ENCODE results near the gene ZBTB38.

The ZBTB38 gene

DNA sequence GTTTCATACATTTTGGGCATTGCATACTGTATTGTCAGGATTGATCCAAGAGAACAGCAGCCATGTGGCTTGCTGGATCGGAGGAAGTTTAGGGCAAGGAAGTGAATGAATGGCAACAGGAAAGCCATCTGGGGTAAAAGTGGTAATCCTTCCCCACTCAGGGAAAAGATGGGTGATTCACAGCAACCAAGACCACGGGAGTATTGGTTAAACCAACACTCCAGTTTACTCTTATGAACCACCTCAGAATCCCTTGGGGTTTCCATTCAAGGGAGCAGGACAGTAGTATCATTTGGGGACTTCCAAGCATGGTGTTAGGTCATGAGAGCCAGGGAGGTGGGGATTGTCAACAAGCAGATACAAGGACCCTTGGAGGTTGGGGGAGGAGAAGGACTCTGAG, 25.2 kb upstream of the ZBTB38 start:
- Histone ChIP-seq H3K27me3 (ENCODE audit: control insufficient read depth in 1 of 2, insufficient read depth in 2 of 2, low read length in 2 of 2) (no peaks in the 10 kb centered on the region), H3K27ac (ENCODE audit: low read depth, low read length) (no peak overlapping the region), H3K36me3 (ENCODE audit: insufficient read depth, low read length) (no peaks in the 10 kb centered on the region), H3K4me3 (ENCODE audit: low read depth in 1 of 2, low read length in 2 of 2) (no peak overlapping the region), H3K9me3 (ENCODE audit: low read length) (no peaks in the 10 kb centered on the region), H3K4me1 (ENCODE audit: insufficient read depth, low read length) (no peaks in the 10 kb centered on the region), H3K9ac (ENCODE audit: low read length) (no peak overlapping the region)

DNA sequence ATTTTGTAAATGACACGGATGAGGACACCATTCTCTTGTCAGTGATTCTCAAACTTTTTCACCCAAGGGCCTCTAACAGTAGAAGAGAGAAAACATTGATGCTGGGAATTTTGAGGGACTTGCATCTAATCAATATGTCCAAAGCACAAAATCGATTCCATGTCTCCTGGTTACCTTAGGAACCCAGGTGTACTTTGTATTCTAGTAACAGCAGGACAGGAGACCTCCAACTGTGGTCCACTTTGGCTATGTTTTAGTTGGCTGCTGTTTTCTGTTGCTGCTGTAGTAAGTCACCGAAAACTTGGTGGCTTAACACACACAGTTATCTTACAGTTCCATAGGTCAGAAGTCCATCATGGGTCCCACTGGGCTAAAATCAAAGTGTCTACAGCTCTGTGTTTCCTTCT, 24.4 kb upstream of the ZBTB38 start:
- no peaks in the 10 kb centered on the region for H3K9me3 ChIP-seq (ENCODE audit: low read length)
- no peak overlapping the region for H3K27ac ChIP-seq (ENCODE audit: low read depth, low read length)
- no peak overlapping the region for H3K9ac ChIP-seq (ENCODE audit: low read length)

DNA sequence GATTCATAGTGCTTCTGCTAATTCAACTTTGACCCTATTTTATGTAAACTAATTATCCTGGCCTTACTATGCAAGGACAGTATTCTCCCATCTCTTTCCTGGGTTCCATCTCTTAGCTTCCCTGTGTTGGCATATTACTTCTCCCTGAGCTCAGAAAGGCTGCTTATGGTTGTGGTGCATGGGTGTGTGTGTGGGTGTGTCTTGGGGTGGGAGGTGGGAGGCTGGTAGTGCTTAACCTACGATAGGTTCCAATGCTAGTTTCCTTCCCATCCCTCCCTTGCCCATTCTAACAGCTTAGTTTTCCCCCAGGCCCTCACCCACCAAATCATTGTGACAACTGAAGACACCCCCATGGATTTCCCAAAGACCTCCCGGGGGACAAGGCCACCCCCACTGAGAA, 22.8 kb upstream of the ZBTB38 start:
- H3K27ac ChIP-seq (ENCODE audit: low read depth, low read length), result no peak overlapping the region
- no peak overlapping the region for H3K4me3 ChIP-seq (ENCODE audit: low read depth in 1 of 2, low read length in 2 of 2)
- no peaks in the 10 kb centered on the region for H3K27me3 ChIP-seq (ENCODE audit: control insufficient read depth in 1 of 2, insufficient read depth in 2 of 2, low read length in 2 of 2)
- H3K4me1 ChIP-seq (ENCODE audit: insufficient read depth, low read length), result no peaks in the 10 kb centered on the region
- no peaks in the 10 kb centered on the region for H3K9me3 ChIP-seq (ENCODE audit: low read length)
- no peaks in the 10 kb centered on the region for H3K36me3 ChIP-seq (ENCODE audit: insufficient read depth, low read length)
- H3K9ac ChIP-seq (ENCODE audit: low read length), result no peak overlapping the region

More for the DNA sequence above, 24.4 kb upstream of the ZBTB38 start:
- H3K36me3 ChIP-seq (ENCODE audit: insufficient read depth, low read length), result no peaks in the 10 kb centered on the region
- H3K4me1 ChIP-seq (ENCODE audit: insufficient read depth, low read length), result no peaks in the 10 kb centered on the region
- no peaks in the 10 kb centered on the region for H3K27me3 ChIP-seq (ENCODE audit: control insufficient read depth in 1 of 2, insufficient read depth in 2 of 2, low read length in 2 of 2)
- no peak overlapping the region for H3K4me3 ChIP-seq (ENCODE audit: low read depth in 1 of 2, low read length in 2 of 2)

DNA sequence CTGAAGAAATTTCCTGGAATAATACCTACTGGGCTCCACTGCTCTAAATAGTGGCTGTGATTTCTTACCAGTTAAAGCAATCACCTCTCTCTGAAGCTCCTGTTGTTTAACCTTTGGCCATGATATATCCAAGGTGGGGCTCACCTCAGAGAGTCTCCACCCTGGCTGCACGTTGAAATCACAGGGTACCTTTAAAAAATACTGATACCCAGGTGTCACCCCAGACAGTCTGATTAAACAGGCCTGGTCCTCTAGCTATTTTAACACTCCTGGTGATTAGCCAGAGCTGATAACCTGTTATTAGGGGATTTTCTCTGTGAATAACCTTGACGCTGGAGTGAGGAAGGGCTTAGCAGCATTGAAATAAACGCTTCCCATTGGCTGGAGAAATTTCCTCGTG, 22.3 kb upstream of the ZBTB38 start:
- H3K36me3 ChIP-seq (ENCODE audit: insufficient read depth, low read length), result no peaks in the 10 kb centered on the region
- H3K9ac ChIP-seq (ENCODE audit: low read length), result no peak overlapping the region
- H3K4me1 ChIP-seq (ENCODE audit: insufficient read depth, low read length), result no peaks in the 10 kb centered on the region
- H3K4me3 ChIP-seq (ENCODE audit: low read depth in 1 of 2, low read length in 2 of 2), result no peak overlapping the region
- no peaks in the 10 kb centered on the region for H3K27me3 ChIP-seq (ENCODE audit: control insufficient read depth in 1 of 2, insufficient read depth in 2 of 2, low read length in 2 of 2)
- H3K27ac ChIP-seq (ENCODE audit: low read depth, low read length), result no peak overlapping the region
- H3K9me3 ChIP-seq (ENCODE audit: low read length), result no peaks in the 10 kb centered on the region

DNA sequence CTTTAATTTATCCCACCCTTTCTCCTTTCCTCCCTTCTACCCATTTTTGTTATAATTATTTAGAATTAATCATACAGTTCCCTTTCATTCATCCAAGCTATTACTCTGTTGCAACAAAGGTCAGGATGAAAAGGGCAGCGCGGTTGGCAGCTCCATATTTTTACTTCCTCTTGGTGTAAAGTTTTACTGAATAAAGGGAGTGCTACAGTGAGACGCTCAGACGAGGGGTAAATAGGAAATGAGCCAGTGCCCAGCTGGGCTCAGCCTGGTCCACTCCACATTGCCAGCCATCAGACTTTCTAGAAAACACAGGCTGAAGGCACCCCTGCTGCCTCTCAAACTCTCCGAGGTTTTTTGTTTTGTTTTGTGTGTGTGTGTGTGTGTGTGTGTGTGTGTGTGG, 21.9 kb upstream of the ZBTB38 start:
- H3K9ac ChIP-seq (ENCODE audit: low read length), result no peak overlapping the region
- no peaks in the 10 kb centered on the region for H3K9me3 ChIP-seq (ENCODE audit: low read length)
- H3K36me3 ChIP-seq (ENCODE audit: insufficient read depth, low read length), result no peaks in the 10 kb centered on the region
- H3K4me1 ChIP-seq (ENCODE audit: insufficient read depth, low read length), result no peaks in the 10 kb centered on the region
- no peak overlapping the region for H3K27ac ChIP-seq (ENCODE audit: low read depth, low read length)
- H3K27me3 ChIP-seq (ENCODE audit: control insufficient read depth in 1 of 2, insufficient read depth in 2 of 2, low read length in 2 of 2), result no peaks in the 10 kb centered on the region
- H3K4me3 ChIP-seq (ENCODE audit: low read depth in 1 of 2, low read length in 2 of 2), result no peak overlapping the region

DNA sequence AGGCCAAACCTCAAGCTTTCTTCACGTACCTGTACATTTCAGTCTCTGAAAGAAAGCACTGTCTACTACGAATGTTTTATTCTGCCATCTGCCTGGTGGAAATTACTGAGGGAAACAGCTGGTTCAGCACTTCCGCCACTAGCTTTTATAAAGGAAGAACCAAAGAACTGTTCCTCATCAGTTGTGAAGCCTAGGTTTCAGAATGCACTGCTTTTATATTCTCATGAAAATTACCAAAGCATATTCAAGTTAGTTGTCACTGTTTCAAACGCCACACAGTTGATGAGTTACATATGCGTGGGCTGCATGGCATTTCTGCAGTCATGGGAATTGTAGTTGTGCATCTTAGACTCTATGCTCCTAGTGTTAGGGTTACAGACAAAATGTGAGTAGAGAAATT, 21.5 kb upstream of the ZBTB38 start:
- Histone ChIP-seq H3K4me1 (ENCODE audit: insufficient read depth, low read length) (no peaks in the 10 kb centered on the region), H3K27me3 (ENCODE audit: control insufficient read depth in 1 of 2, insufficient read depth in 2 of 2, low read length in 2 of 2) (no peaks in the 10 kb centered on the region), H3K4me3 (ENCODE audit: low read depth in 1 of 2, low read length in 2 of 2) (no peak overlapping the region), H3K9ac (ENCODE audit: low read length) (no peak overlapping the region), H3K9me3 (ENCODE audit: low read length) (no peaks in the 10 kb centered on the region), H3K27ac (ENCODE audit: low read depth, low read length) (no peak overlapping the region), H3K36me3 (ENCODE audit: insufficient read depth, low read length) (no peaks in the 10 kb centered on the region)

DNA sequence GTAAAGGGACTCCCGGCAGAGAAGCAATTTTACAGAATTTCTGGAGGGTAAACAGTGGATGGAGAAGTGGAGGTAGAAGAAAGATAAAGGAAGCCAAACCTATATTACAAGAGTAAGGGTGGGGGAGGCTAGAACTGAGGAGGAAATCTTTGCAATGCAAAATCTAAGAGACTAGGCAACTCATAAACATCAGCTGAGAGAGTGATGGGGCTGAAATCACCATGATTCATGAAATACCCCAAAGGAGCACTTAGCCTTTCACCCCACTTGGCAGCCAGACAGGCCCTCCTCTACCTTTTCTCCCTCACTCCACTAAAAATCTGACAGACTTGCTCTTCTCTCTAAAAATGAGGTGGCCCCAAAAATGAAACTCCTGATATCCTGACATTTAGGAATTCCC, 19.5 kb upstream of the ZBTB38 start:
- Histone ChIP-seq H3K27me3 (ENCODE audit: control insufficient read depth in 1 of 2, insufficient read depth in 2 of 2, low read length in 2 of 2) (no peaks in the 10 kb centered on the region), H3K4me3 (ENCODE audit: low read depth in 1 of 2, low read length in 2 of 2) (no peak overlapping the region), H3K9me3 (ENCODE audit: low read length) (no peaks in the 10 kb centered on the region), H3K9ac (ENCODE audit: low read length) (no peak overlapping the region), H3K27ac (ENCODE audit: low read depth, low read length) (no peak overlapping the region), H3K36me3 (ENCODE audit: insufficient read depth, low read length) (no peaks in the 10 kb centered on the region), H3K4me1 (ENCODE audit: insufficient read depth, low read length) (no peaks in the 10 kb centered on the region)

DNA sequence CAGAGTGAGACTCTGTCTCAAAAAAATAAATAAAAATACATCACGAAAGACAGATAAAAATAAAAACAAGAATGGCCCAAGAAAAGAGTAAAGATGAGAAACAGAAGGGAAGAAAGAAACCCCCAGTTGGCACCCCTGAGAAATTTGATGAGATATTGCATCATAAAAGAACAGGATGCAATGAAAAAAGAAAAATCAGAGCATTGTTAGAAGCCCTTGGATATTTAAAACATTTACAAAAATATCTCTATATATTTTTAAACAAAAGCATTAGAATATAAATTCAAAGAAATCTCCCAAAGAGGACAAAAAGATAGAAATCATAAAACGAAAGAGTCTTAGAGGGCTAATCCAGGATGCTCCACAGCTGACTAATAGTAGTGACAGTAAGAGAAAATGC, 18.6 kb upstream of the ZBTB38 start:
- Histone ChIP-seq H3K4me3 (ENCODE audit: low read depth in 1 of 2, low read length in 2 of 2) (no peak overlapping the region), H3K36me3 (ENCODE audit: insufficient read depth, low read length) (no peaks in the 10 kb centered on the region), H3K9ac (ENCODE audit: low read length) (no peak overlapping the region), H3K9me3 (ENCODE audit: low read length) (no peaks in the 10 kb centered on the region), H3K27me3 (ENCODE audit: control insufficient read depth in 1 of 2, insufficient read depth in 2 of 2, low read length in 2 of 2) (no peaks in the 10 kb centered on the region), H3K27ac (ENCODE audit: low read depth, low read length) (no peak overlapping the region), H3K4me1 (ENCODE audit: insufficient read depth, low read length) (no peaks in the 10 kb centered on the region)

DNA sequence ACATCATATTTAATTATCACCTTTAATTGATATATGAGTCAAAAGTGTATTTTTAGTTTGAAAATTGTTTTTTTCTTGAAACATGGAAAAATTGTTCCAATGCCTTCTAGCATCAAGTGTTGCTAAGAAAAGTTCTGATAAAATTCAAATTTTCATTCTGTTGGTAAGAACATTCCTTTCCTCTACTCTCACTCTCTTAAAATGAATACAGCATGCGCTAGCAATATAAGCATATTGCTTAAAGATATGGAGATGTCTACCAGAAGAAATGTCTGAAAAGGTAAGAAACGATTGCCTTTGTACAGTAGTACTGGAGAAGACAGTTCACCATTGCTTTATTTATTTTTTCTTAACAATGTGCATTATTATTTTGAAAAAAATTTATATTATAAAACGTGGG, 17.6 kb upstream of the ZBTB38 start:
- Histone ChIP-seq H3K9me3 (ENCODE audit: low read length) (no peaks in the 10 kb centered on the region), H3K9ac (ENCODE audit: low read length) (no peak overlapping the region), H3K4me1 (ENCODE audit: insufficient read depth, low read length) (no peaks in the 10 kb centered on the region), H3K36me3 (ENCODE audit: insufficient read depth, low read length) (no peaks in the 10 kb centered on the region), H3K27ac (ENCODE audit: low read depth, low read length) (no peak overlapping the region), H3K27me3 (ENCODE audit: control insufficient read depth in 1 of 2, insufficient read depth in 2 of 2, low read length in 2 of 2) (no peaks in the 10 kb centered on the region), H3K4me3 (ENCODE audit: low read depth in 1 of 2, low read length in 2 of 2) (no peak overlapping the region)

DNA sequence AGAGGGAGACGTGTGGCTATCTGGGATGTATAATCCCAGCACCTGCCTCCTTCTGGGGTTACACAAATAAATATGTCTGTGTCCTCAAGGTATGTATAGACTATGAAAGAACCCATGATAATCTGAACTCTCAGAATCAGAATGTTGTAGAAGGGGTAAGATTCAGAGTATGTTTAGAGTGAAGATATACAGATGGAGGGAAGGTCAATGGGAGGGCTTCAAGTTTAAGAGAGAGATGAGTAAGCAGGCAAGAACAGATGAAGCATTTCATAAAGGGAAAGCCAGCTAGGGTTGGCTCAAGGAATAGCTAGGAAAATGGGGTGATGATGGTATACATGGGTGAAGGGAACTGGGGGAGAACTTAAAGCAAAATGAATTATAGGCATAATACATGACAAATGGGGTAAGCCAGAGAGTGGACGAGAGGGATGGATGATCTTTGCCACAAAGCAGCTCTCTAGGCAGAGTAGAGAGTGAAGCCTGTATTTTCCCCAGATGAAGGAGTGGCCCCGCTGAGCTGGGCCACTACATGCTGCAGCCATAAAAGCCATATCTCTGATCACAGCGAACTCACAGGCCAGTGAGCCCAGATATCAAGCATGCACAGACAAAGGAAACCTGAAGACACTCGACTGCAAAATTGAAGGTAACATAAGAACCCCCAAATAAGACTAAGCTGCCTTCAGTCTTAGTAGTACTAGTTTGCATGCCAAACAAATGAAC, 15.9 kb upstream of the ZBTB38 start:
- Histone ChIP-seq H3K4me3 (ENCODE audit: low read depth in 1 of 2, low read length in 2 of 2) (no peak overlapping the region), H3K27me3 (ENCODE audit: control insufficient read depth in 1 of 2, insufficient read depth in 2 of 2, low read length in 2 of 2) (no peaks in the 10 kb centered on the region), H3K4me1 (ENCODE audit: insufficient read depth, low read length) (no peaks in the 10 kb centered on the region), H3K36me3 (ENCODE audit: insufficient read depth, low read length) (no peaks in the 10 kb centered on the region), H3K27ac (ENCODE audit: low read depth, low read length) (no peak overlapping the region), H3K9me3 (ENCODE audit: low read length) (no peaks in the 10 kb centered on the region), H3K9ac (ENCODE audit: low read length) (no peak overlapping the region)

DNA sequence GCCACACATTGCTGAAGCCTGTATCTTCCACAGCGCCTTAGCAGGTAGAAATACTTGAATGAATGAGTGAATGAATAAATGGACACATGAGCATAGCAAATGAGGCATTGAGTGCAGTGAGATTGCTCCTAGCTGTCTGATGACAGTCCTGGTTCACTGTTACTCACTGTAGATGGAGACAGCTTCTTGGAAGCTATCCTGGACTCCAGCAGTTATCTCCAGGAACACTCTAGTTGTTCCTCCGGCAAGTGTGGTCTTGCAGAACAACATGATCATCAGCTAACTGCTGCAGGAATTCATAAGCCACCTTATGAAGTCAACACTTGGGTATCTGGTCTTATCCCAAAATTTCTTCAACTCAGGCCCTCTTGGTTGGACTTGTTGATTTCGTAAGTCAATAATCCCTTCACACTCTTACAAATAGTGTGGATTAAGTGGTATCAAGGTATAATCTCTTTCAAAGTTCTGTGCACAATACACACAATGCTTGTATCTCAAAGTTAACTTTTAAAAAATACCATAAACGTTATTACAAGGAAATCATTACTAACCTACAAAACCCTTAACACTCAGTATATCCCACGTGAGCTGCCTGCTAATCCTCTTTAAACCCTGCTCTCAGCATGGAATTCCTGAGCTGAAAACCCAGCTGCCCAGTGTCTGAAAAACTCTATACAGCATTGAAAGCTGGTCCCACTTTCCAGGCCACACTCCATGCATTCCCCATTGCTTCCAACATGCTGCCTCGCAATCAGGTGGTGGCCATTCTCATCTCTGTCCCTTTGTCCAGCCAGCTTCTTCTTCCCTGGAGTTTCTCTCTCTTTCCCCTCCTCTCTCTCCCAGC, 14.4 kb upstream of the ZBTB38 start:
- Histone ChIP-seq H3K27ac (ENCODE audit: low read depth, low read length) (no peak overlapping the region), H3K9me3 (ENCODE audit: low read length) (no peaks in the 10 kb centered on the region), H3K9ac (ENCODE audit: low read length) (no peak overlapping the region), H3K27me3 (ENCODE audit: control insufficient read depth in 1 of 2, insufficient read depth in 2 of 2, low read length in 2 of 2) (no peaks in the 10 kb centered on the region), H3K4me3 (ENCODE audit: low read depth in 1 of 2, low read length in 2 of 2) (no peak overlapping the region), H3K4me1 (ENCODE audit: insufficient read depth, low read length) (no peaks in the 10 kb centered on the region), H3K36me3 (ENCODE audit: insufficient read depth, low read length) (no peaks in the 10 kb centered on the region)

DNA sequence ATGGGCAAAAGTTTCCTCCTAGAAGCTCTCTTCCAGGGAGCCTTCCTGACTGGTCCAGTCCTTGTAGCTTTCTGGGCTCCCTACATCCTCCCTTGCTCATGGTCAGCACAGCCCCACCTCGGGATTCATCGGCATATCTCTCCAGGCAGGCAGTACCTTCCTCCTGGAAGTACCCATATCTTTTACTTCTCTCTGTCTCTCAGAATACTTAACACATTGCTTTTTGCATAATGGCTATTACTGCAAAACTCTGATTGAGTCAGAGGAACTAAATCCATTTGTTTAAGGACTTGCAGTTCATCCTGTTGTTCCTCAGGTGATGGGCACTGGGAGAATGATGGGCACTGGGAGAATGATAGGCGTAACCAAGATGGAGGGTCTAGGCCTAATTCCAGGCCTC, 13.8 kb upstream of the ZBTB38 start:
- Histone ChIP-seq H3K9ac (ENCODE audit: low read length) (no peak overlapping the region), H3K27ac (ENCODE audit: low read depth, low read length) (no peak overlapping the region), H3K4me3 (ENCODE audit: low read depth in 1 of 2, low read length in 2 of 2) (no peak overlapping the region), H3K4me1 (ENCODE audit: insufficient read depth, low read length) (no peaks in the 10 kb centered on the region), H3K36me3 (ENCODE audit: insufficient read depth, low read length) (no peaks in the 10 kb centered on the region), H3K9me3 (ENCODE audit: low read length) (no peaks in the 10 kb centered on the region), H3K27me3 (ENCODE audit: control insufficient read depth in 1 of 2, insufficient read depth in 2 of 2, low read length in 2 of 2) (no peaks in the 10 kb centered on the region)

All from muscle layer of colon (tissue), 2 donors.